Ecto neural progenitor cell (in vitro differentiated cells): ENCODE results near the gene HSF2BP.
"Not testable (repeated sequence)": the region's sequence is repeated elsewhere in the genome, so short reads cannot be mapped to it uniquely, and the experiment has no call there.

Source experiments
- DNase-seq: peaks from one replicate; pipeline ENCODE4 v3.0.0-alpha.2; 2018; ENCODE audit warnings: low spot score

The HSF2BP gene

DNA sequence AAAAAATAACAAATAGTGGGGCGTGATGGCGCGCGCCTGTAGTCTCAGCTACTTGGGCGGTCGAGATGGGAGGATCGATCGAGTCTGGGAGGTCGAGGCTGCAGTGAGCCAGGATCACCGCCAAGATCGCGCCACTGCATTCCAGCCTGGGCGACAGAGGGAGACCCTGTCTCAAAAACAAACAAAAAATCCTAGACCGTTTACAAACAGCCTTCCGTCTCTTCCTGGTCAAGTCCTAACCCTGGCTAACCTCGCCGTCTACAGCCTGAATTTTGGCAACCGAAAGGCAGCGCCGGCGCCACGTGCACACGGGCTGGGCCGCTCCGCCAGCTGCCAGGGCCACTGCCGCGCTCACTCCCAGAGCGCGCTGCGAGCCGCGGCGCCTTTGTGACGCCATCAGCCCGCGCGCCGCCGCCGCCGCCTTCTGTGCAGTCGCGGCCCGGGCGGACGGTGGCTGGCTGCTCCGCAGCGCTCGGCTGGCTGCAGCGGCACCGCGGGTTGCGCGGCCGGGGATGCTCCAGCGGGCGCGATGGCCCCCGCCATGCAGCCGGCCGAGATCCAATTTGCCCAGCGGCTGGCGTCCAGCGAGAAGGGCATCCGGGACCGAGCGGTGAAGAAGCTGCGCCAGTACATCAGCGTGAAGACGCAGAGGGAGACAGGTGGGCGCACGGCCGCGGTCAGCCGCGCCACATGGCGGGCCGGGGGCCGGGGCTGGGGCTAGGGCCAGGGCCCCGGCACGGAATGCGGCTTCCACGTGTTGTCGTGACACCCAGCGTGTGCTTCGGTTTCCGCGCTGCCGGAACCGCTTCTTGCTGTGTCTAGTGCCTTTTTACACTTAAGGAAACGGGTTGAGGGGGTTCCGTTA, at the start of gene HSF2BP, which contains the start of gene RRP1B:
Gene HSF2BP, minus strand, starts transcription at position 353 of the 865 bp plus-strand sequence. CDS start 1,392 bp downstream, outside the sequence.
Gene RRP1B, plus strand, starts transcription at position 425 of the 865 bp plus-strand sequence. Its CDS starts 105 bp downstream, at position 530.
- peak; percentile 90 for DNase-seq

DNA sequence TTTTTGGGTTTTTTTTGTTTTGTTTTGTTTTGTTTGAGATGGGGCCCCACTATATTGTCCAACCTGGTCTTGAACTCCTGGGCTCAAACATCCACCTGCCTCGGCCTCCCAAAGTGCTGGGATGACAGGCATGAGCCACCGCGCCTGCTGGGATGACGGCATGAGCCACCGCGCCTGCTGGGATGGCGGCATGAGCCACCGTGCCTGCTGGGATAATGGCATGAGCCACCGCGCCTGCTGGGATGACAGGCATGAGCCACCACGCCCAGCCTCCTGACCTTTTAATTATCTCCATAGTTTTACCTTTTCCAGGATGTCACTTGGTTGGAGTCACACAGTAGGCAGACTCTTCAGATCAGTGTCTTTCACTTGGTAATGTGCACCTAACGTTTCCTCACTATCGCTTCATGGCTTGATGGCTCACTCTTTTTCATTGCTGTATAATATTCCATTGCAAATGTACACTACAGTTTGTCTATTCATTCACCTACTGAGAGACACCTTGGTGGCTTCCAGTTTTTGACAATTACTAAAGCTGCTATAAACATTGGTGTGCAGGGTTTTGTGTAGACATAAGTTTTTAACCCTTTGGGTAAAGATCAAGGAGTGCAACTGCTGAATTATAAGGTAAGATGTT, 49.6 kb upstream of the HSF2BP start:
- DNase-seq = no peak

DNA sequence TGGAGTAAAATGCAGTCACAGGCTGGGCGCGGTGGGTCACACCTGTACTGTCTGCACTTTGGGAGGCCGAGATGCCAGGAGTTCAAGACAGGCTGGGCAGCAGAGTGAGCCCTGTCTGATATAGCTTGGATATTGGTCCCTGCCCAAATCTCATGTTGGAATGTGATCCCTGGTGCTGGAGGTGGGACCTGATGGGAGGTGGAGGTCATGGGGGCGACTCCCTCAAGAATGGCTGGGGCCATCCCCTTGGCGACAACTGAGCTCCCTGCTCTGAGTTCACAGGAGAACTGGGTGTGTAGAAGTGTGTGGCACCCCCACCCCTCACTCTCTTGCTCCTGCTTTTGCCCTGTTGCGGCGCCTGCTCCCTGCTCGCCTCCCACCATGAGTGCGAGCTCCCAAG, 48.2 kb upstream of the HSF2BP start:
- DNase-seq = no peak

DNA sequence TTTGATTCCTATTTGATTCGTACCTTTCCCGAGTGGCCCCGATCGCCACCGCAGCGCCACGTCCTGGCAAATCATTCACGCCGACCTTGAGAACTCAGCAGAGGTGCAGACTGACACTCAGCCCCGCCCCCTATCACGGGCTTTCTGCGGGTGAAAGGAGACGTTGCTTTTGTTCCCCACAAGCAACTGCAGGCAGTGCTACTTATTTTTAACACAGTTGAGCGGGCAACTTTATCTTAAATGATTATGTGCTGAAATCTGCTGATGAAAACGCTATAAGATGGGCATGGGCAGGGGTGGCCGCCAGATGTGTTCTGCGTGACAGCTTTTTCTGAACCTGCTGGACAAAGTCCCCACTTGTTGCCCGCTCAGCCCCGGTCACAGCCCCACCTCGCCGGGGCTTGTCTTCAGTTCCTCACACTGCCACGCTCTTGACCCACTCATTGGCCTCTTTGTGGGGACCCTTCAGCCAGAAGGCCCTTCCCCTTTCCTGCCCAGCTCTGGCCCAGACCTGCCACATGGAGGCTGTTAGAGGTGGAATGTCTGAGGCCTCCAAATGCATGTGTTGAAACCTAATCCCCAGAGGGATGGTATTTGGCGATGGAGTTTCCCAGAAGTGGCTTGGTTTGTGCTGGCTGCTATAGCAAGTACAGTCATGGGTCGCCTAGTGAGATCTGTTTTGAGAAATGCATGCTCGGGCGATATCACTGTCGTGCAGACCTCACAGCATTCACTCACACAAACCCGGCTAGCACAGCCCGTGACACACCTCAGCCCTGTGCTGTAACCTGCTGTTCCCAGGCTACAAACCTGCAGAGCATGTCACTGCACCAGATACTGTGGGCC, 44.0 kb upstream of the HSF2BP start:
- no peak for DNase-seq

DNA sequence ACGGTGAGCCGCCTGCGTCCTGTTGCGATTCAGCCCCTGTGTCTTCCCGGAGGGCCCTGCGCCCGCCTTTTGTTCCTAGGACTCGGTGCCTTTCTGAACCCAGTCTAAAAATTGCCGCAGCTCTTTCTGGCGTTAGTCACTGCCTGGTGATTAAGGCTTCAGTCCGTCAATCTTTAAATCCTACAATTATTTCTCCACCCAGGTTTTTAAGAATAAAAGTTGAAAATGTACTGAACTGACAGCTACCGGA, 43.4 kb upstream of the HSF2BP start:
- no peak for DNase-seq

DNA sequence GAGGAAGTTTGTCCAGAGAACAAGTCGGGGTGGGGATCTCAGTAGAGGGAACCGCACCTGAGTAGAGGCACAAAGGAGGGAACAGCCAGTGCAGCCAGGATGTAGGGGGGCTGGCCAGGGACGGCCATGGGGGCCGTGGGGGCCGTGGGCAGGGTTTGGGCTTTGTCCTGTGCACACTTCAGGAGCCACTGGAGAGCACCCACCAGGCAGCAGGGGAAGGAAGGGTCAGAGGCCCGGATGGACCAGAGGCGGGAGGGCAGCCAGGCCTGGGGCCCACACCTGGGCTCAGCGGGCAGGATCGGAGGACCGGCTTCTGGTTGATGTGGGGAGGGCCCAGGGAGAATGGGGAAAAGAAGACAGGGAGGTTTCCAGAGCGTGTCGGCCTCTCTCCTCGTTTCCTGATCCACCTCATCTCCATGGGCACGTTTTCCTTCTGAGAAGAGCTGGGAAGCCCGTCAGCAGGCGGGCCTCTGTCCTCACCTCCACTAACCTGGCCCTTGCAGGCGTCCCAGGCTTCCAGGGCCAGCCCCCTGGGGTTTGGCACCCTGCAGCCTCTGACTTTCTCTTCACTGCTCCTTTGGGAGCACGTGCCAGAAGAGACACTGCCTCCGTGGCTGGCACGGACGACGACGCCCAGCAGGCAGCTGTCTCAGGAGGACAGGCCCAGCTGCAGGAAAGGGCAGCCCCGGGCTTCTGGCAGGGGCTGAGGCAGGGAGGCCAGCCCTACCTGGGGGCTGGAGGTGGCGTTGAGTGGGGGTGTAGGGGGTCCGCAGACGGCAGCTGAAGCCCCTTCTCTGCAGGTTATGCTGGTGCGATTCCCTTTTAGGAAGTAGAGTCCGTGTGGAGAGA, 42.9 kb upstream of the HSF2BP start:
- DNase-seq = no peak

DNA sequence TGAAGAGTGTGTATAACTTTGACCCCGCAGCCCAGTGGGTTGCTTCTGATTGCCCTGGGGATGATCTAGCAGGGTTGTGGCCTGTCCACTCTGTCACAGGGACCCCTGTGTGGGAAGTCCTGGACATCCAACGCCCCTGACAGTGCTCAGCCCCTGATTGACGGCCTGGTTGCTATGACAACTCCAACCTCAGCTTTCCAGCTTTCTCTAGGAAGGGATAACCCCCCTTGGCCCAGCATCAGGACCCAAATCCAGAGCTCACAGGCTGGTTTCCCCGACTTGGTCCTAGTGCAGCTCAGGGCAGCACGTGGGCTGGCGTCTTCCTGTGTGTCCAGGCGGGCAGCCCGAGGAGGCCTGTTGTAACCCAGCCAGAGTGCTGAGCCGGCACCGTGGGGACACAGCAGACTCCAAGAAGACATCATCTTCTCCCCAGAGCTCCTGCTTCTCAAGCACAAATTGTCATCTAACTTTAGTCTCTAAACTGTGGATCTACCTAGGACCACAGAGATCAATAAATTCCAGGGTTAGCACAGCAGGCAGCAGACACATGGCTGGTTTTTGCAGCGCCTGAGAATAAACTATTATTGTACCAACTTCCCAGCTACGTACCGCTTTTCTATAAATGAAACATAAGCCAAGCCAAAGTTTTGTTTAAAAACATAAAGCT, 40.8 kb upstream of the HSF2BP start:
- DNase-seq = no peak

DNA sequence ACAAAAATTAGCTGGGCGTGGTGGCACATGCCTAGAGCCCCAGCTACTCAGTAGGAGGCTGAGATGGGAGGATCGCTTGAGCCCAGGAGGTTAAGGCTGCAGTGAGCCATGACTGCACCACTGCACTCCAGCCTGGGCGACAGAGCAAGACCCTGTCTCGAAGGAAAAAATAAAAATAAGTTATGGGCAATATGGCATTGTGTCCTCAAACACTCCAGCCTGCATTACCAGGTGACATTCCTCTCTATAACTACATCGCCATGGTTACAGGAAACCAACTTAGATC, 40.1 kb upstream of the HSF2BP start:
- DNase-seq = not testable (repeated sequence)

DNA sequence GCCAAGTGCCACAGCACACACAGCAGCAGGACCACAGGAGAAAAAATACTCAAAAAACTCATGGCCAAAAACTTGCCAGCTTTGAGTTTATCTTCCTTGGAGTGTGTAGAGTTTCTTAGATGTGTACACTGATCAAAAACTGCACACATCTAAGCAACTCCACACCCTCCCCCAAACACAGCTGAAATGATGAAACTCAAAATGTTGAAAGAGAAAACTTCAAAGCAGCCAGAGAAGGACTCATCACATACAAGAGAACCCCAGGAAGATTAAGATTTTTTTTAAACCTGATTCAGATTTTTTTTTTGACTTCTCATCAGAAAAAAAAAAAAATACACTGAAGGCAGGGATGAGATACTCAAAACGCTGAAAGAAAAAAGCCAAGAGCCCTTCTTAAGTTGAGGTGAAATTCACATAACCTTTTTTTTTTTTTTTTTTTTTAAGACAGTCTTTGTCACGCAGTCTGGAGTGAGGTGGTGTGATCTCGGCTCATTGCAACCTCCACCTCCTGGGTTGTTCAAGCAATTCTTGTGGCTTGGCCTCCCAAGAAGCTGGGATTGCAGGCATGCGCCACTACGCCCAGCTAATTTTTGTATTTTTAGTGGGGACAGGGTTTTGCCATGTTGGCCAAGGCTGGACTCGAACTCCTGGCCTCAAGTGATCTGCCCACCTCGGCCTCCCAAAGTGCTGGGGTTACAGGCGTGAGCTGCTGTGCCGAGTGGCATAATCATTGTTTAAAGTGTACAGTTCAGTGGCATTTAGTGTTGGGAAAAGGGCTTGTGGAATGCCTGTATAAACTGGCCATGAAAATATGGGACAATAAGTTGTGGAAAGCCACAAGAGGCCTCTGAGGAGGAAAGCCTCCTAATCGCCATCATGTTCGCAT, 38.7 kb upstream of the HSF2BP start:
- DNase-seq = no peak

DNA sequence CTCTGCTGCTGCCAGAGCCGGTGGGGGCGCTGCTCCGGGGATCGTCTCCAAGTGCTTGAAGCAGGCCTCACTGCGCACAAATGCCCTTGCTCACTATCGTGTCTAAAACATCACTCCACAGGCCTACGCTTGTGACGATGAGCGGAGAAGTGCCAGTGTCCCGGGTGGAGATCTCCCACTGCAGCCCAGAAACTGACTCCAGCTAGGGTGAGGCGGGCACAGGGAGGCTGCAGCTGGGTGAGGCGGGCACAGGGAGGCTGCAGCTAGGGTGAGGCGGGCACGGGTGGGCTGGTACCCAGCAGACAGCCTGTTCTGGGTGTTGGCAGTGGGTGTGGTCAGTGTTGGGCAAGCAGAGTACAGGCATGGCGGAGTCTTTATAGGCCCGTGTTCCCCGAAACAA, 36.9 kb upstream of the HSF2BP start:
- DNase-seq = no peak

DNA sequence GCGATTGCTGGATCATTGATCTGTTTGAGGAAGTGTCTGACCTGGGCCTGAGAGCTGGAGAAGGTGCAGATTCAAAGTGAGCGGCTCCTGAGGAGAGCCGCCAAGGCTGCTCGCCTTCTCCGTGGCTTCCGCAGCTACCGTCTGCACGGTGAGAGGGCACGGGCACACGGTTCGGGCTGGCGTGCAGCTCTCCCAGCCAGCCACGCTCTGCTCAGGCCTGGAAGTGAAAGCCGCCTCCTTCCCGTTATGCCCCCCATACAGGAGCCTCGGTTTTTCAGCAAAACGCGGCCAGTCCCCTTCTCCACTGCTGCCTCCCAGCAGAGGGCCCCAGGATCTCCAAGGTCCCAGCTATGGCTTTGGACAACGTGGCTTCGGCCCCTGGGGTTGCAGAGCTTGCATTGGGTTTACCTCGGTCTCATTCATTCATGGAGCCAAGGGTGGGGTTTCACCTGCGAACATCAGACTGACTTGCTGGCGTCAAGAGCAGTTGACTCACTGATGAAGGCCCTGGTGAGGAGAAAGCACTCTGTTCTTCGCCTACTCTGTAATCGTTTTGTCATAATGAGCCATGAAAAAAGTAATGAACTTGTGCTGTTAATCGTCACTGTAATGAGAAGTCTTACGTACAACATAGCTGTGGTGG, 35.3 kb upstream of the HSF2BP start:
- no peak for DNase-seq

DNA sequence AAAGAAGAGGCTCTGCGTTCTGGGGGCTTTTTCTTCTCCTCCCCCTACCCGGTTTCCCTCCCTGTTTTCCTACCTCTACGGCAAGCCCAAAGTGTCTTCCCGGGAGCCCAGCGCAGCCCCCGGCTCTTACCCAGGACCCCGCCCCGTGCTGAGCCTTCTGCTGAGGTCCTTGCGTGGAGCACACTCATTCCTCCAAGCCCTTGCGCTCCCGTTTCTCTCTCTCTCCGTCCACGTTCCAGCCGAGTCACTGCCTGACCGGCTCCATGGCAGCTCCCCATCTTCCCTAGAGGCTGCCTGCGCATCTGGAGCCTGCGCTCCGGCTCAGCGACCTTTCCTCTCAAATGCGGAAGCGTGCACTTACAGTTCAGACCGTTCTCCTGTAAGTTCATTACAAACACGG, 34.7 kb upstream of the HSF2BP start:
- no peak for DNase-seq

DNA sequence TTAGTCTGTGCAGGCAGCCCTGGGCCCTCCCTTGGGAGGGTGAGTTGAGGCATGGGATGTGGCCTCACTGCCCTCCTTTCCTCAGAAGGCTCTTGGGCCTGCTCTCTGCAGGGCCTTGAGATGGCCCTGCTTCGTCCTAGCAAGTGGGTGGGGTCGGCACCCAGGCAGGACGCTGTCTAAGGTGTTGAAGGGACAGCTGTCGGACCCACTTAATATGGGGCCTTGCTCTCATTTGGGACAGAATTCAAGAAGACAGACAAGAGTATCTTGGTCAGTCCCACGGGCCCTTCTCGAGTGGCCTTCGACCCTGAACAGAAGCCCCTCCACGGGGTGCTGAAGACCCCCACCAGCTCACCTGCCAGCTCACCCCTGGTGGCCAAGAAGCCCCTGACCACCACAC, 33.7 kb upstream of the HSF2BP start:
- DNase-seq = no peak

DNA sequence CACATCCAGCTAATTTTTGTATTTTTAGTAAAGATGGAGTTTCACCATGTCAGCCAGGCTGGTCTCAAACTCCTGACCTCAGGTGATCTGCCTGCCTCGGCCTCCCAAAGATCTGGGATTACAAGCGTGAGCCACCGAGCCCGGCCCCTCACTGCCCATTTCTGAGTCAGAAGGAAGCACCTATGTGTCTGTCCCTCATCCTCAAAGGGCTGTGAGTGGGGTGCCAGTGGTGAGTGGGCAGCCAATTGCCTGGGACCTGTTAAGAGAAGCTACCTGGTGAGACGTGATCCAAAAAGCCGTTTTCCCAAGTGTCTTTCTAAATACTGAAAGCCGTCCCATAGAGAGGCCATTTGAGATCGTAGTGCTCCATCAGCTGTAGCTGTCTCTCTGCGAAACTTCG, 32.5 kb upstream of the HSF2BP start:
- no peak for DNase-seq

DNA sequence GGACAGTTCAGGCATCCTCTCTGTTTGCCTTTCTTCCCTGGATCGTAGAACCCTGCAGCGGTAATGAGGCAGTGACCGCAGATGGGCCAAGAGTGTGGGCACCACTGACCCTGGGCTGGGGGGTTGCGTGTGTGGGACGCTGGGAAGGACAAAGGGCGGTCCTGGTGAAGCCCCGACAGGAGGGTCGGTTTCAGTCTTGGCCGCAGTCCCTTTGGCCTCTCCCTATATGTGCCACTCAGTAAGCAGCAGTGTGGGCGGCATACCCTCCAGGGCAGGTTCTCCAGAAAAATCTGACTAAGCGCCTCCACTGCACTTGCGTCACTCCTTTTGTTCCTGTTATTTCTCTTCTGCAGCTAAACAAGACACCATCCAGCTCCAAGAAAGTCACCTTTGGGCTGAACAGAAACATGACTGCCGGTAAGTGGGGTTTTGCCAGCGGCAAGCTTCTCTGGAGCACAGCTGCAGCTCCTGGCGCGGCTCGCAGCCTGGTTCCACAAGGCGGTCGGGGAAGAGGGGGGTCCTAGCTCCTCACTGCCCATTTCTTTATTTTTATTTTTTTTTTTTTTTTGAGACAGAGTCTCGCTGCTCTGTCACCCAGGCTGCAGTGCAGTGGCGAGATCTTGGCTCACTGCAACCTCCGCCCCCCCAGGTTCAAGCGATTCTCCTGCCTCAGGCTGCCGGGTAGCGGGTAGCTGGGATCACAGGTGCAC, 32.0 kb upstream of the HSF2BP start:
- DNase-seq = no peak

DNA sequence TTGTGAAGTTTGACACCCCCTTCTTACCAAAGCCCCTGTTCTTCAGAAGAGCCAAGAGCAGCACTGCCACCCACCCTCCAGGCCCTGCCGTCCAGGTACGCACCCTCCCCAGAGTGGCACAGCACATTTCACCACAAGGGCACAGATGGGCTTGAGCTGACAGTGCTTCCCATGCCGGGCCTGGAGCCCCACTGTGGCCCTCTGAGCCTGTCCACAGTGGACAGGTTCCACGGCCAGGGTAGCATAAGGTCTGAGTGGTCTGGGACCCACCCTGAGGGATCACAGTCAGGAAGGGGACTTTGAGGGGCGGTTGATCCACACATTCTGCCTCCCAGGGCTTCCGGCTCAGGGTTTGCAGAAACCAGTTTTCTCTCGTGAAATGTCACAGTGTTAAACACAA, 31.1 kb upstream of the HSF2BP start:
- no peak for DNase-seq

DNA sequence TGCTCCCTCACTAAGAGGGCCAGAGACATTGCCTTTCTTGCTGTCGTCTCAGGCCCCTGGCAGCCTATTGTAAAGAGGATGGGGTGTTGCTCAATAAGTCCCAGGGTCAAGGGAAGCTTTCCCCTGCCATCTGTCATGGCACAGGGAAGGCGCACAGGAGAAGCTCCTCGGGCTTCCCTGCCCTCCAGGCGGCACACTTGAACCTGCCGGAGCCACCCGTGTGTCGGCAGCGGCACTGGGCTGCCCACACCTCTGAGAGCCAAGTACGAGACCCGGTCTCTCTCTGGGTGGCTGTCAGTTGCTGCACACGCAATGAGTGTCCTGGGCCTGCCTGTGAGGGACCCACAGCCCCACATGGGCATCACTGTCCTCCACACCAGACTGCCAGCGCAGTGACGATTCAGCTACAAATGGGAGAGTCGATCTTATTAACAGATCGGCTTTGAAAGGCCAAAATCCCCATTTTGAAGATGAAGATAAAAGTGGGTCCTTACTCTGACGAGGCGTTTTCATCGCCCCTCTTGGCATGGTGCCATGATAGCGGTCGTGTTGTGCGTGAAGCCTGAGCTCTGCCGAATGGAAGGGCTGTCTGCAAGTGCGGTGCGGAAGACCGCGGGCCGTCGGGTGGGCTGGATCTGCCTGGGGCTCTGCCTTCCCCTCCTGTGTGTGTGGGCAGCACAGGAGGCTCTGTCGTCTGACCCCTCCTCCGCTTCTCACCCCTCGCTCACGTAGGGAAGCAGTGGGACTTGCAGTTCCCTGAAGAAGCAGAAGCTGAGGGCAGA, 30.5 kb upstream of the HSF2BP start:
- DNase-seq = no peak

DNA sequence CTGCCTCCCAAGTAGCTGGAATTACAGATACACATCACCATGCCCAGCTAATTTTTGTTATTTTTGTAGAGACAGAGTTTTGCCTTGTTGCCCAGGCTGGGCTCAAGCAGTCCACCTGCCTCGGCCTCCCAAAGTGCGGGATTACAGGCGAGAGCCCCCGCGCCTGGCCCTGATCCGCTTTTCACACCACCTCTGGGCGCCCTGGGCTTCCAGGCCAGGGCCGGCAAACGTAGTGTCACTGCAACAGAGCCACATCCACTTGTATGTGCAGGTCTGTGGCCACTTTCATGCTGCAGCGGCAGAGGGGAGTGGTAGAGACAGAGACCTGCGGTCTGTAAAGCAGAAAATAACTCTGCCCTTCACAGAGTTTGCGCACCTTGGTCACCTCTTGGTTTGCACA, 29.6 kb upstream of the HSF2BP start:
- DNase-seq = no peak
